Upper lobe of left lung (tissue), 4 donors: ENCODE results near the gene KANSL2.

Experiments used
- CTCF ChIP-seq, 6 experiments: fragments of 450-650 bp in 4 of 6; fragments of 200-600 bp in 2 of 6; sonication (generic) in 2 of 6; IDR thresholded peaks; one replicate each; pipeline ENCODE4 v1.5.1; 2016 to 2019; ENCODE audit warnings: antibody characterized with exemption in 6 of 6
- EP300 ChIP-seq, 4 donors: sonication (generic); formaldehyde crosslinking; IDR thresholded peaks; one replicate each; pipeline ENCODE4 v1.5.1; 2017; ENCODE audit warnings: antibody characterized with exemption in 4 of 4, control low read depth in 2 of 4
- POLR2A ChIP-seq, 4 donors: fragments of 450-650 bp; IDR thresholded peaks; one replicate each; pipeline ENCODE4 v1.5.1; 2016 to 2017; ENCODE audit warnings: antibody characterized with exemption in 4 of 4, mild to moderate bottlenecking in 2 of 4
- POLR2AphosphoS5 ChIP-seq, 2 donors: sonication (generic); formaldehyde crosslinking; IDR thresholded peaks; one replicate each; pipeline ENCODE4 v1.5.1; 2017; ENCODE audit warnings: antibody characterized with exemption in 2 of 2

GRCh38 chr12:48671231-48671856 is 10.7 kb downstream of the KANSL2 start:
- TF ChIP-seq EP300 (IDR thresholded peaks at IDR 0.05) (no peak), POLR2AphosphoS5 (IDR thresholded peaks at IDR 0.05) (no peak), POLR2A (IDR thresholded peaks at IDR 0.05) (no peak), CTCF (IDR thresholded peaks at IDR 0.05) (no peak)
